OCI-LY7 (cell line): ENCODE results near the gene LTBP2.

Experiments
- CTCF ChIP-seq: fragments of 200-600 bp; sonication (generic); conservative IDR thresholded peaks from 2 replicates; pipeline ENCODE4 v1.5.1; 2014; ENCODE audit warnings: mild to moderate bottlenecking, antibody characterized with exemption, low read length, moderate library complexity, mixed read lengths
- EZH2phosphoT487 ChIP-seq: fragments of 200-600 bp; sonication (generic); IDR thresholded peaks from 2 replicates; pipeline ENCODE4 v1.6.1; 2018; ENCODE audit warnings: low read depth, borderline replicate concordance, mild to moderate bottlenecking, mixed run types, antibody characterized with exemption, low read length, moderate library complexity, mixed read lengths

DNA sequence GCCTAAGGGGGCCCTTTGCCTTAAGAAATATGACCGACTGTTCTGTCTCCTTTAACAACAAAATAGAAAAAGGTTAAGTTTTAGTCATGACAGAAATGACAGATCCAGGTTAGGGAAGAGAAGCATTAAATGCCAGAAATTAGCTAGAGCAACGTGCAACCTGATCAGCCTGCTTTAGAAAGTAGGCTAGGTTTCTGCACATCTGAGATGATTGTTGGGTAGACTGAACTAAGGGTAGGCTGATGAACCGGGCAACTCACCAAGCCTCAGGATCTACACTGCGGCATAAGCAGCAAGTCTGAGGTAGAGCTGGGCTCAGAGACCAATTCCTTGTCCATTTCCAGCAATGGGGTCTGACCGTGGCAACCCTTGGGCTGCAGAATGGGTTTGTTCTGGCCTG lies 148.3 kb downstream of the LTBP2 start:
- TF ChIP-seq CTCF (no peak), EZH2phosphoT487 (no peak)
